Ishikawa (cell line): ENCODE measurements around the gene CENPT.

ENCODE experiments used
- CEBPB ChIP-seq: IDR thresholded peaks from 2 replicates; pipeline ENCODE4 v1.6.1; 2012
- CREB1 ChIP-seq: IDR thresholded peaks from 2 replicates; pipeline ENCODE4 v1.6.1; 2012; ENCODE audit warnings: low read depth
- EGR1 ChIP-seq: IDR thresholded peaks from 2 replicates; pipeline ENCODE4 v1.6.1; 2012
- EP300 ChIP-seq: IDR thresholded peaks from 2 replicates; pipeline ENCODE4 v1.6.1; 2012; ENCODE audit warnings: borderline replicate concordance
- MAX ChIP-seq: IDR thresholded peaks from 2 replicates; pipeline ENCODE4 v1.6.1; 2012
- NFIC ChIP-seq: IDR thresholded peaks from 2 replicates; pipeline ENCODE4 v1.6.1; 2012
- RAD21 ChIP-seq: IDR thresholded peaks from 2 replicates; pipeline ENCODE4 v1.6.1; 2012; ENCODE audit warnings: low read depth
- REST ChIP-seq: IDR thresholded peaks from 2 replicates; pipeline ENCODE4 v1.6.1; 2012; ENCODE audit warnings: low read depth, mild to moderate bottlenecking
- TAF1 ChIP-seq: IDR thresholded peaks from 2 replicates; pipeline ENCODE4 v1.6.1; 2012; ENCODE audit warnings: low read depth, mild to moderate bottlenecking
- TEAD4 ChIP-seq: IDR thresholded peaks from 2 replicates; pipeline ENCODE4 v1.6.1; 2012
- YY1 ChIP-seq: IDR thresholded peaks from 2 replicates; pipeline ENCODE4 v1.6.1; 2012; ENCODE audit warnings: low read depth
- TF ChIP-seq, protein P1 (sequence below): IDR thresholded peaks from 2 replicates; pipeline ENCODE4 v1.6.1; 2012

- no peak for TF ChIP-seq CREB1
- TF ChIP-seq, protein P1, sequence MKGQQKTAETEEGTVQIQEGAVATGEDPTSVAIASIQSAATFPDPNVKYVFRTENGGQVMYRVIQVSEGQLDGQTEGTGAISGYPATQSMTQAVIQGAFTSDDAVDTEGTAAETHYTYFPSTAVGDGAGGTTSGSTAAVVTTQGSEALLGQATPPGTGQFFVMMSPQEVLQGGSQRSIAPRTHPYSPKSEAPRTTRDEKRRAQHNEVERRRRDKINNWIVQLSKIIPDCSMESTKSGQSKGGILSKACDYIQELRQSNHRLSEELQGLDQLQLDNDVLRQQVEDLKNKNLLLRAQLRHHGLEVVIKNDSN = no peak
- no peak for TF ChIP-seq TAF1
- no peak for TF ChIP-seq YY1
- TF ChIP-seq MAX = no peak
- no peak for TF ChIP-seq CEBPB
- no peak for TF ChIP-seq REST
- TF ChIP-seq EP300 = no peak
- no peak for TF ChIP-seq NFIC
- no peak for TF ChIP-seq RAD21
- TF ChIP-seq TEAD4 = no peak
- TF ChIP-seq EGR1 = no peak
These were observed 14.4 kb upstream of the CENPT start for GRCh38 chr16:67861877-67862276.
